ENCODE results near the gene PRM3.

The PRM3 gene

DNA sequence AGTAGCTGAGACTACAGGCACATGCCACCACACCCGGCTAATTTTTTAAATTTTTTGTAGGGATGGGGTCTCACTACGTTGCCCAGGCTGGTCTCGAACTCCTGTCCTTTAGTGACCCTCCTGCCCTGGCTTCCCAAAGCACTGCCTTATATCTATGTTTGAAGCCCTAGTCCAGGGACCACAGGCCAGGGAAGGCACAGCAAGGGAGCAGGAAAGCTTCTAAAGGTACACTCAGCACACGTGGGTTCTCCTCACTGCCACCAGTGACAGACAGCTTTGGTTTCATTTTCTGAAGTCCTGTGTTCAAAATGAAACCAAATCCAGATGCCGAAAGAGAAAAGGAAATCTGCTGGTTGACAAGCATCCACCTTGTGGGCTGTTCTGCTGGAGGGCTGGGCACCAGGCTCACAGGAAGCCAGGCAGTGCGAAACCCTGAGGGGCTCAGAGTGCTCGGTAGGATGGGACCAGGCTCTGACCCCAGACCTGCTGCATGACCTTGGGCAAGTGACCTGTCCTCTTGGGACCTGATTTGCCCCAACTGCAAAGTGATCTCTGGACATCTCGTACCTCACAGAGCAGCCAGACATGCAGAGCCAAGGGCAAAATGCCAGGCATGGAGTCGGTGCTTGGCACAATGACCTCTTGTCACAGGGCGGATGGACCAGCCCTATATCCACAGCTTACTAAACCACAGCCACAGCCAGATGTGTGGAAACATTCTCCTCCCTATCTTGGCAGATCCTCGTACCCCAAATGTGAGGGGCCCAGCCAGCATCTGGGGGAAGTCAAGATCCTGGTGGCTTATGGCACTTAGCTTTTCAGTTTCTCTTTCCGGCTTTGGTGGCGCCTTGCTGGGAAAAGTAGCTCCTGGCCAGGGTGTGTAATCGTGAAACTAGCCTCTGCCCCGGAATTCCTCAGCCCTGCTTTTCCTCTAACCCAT, 14.6 kb downstream of the PRM3 start:
- no peak for DNase-seq

DNA sequence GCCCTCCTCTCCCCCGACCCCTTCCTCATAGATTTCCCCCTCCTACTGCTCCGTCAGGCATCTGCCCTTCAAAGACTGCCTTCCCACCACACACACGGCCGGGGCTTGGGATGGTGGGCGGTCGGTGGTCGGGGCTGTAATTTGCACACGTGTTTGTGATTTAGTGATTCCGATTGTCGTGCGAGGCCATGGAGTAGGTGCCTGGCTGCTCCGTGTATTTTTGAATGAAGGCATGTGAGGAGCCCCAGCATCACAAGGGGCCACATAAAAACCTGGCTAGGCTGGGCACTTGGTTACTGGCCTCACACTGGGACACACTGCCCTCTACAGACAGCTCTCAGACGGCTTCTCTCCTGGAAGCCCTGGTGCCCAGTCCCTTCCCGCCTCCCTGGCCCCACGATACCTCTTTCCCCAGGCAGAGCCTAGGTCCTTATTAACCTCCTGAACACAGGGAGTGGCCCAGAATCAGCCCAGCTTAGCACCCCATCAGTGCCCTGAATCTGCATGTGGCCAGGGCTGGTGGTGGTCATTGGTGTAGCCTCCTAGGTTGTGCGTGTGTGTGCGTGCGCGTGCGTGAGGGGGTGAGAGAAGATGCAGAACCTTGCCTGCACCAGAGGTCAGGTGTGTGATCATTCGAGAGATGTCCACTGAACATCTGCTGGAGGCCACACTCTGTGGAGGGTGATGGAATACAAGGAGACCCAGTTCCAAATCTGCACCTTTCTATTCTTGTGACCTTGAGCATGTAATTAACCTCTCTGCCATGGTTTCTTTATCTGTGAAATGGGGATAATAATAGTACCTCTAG, 16.1 kb downstream of the PRM3 start:
- DNase-seq = peak; percentile 73

DNA sequence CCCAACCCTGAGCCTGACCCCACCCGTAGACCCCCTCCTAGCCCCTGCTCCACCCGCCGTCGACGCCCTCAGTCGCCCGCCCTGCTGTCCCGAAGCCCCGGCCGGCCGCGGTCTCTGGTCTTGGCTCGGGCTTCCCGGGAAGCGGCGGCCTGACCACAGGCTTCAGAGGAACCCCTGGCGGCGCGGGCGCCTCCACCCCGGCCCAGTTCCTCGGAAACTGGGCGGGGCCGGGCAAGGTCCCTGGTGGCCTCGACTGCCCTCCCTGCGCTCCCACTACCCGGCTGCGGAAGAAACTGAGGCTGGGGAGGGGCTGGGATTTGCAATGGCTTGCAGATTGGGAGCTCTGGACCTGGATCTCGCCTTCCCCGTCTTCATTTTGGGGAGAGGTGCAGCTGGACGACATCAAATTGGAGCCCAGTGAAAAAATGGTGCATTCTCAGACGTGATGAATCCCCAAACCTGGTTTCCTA, 16.7 kb downstream of the PRM3 start:
- no peak for DNase-seq

DNA sequence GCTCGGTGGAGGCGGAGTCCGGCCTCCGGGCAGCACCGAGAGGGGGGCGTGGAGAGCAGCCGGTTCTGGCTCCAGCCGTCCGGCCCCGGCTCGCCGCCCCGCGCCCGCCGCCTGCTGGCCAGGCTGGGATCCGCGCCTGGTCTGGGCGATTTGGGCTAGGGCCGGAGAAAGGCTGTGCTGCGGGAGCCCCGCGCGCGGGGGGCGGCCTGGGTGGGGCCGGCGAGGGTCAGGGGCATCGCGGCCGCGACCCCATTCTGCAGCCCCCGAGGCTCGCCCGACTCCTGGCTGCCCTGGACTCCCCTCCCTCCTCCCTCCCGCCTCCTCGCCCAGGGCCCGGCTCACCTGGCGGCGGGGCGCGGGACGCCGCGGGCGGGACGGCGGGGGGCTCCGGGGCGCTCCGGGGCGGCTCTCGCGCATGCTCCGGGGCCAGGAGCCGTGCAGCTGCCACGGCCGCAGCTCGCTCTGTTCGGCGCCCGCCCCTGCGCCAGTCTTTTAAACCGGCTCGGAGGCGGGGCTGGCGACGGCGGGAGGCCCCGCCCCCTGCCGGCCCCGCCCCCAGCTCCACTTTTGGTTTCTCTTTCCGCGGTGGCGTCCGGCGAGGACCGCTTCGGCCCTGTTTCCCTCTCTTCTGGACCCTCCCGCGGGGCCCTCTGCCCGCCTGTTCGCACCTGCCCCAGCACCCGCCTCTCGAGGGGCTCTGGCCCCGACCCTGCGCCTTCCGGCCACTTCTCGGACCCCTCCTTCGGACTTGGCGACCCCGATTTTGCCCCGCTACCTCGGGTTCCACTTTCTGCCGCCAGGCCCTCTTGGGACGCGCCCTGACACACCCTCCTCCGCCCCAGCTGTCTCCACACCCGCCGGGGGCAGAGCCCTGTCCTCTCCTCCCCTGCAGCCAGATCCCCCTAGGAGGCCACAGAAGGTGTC, 17.4 kb downstream of the PRM3 start, which contains the start of gene SOCS1:
Gene SOCS1 (minus strand): TSS at position 468 of the 924 bp plus-strand sequence. CDS start 726 bp downstream, outside the sequence.
- DNase-seq = peak; percentile 69

DNA sequence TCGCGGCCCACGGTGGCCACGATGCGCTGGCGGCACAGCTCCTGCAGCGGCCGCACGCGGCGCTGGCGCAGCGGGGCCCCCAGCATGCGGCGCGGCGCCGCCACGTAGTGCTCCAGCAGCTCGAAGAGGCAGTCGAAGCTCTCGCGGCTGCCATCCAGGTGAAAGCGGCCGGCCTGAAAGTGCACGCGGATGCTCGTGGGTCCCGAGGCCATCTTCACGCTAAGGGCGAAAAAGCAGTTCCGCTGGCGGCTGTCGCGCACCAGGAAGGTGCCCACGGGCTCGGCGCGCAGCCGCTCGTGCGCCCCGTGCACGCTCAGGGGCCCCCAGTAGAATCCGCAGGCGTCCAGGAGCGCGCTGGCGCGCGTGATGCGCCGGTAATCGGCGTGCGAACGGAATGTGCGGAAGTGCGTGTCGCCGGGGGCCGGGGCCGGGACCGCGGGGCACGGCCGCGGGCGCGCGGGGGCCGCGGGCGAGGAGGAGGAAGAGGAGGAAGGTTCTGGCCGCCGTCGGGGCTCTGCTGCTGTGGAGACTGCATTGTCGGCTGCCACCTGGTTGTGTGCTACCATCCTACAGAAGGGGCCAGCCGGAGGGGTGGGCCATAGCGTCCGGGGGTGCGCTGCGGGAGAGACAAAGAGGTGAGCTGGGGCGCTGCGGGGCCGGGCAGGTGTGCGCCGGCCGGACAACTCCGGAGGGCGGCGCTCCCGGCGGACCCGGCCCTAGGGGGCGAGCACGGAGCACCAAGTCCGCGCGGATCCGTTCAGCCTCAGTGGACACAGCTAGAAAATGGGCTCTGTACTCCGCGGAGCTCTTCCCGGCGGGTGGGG, 18.3 kb downstream of the PRM3 start:
- DNase-seq = peak; percentile 25

DNA sequence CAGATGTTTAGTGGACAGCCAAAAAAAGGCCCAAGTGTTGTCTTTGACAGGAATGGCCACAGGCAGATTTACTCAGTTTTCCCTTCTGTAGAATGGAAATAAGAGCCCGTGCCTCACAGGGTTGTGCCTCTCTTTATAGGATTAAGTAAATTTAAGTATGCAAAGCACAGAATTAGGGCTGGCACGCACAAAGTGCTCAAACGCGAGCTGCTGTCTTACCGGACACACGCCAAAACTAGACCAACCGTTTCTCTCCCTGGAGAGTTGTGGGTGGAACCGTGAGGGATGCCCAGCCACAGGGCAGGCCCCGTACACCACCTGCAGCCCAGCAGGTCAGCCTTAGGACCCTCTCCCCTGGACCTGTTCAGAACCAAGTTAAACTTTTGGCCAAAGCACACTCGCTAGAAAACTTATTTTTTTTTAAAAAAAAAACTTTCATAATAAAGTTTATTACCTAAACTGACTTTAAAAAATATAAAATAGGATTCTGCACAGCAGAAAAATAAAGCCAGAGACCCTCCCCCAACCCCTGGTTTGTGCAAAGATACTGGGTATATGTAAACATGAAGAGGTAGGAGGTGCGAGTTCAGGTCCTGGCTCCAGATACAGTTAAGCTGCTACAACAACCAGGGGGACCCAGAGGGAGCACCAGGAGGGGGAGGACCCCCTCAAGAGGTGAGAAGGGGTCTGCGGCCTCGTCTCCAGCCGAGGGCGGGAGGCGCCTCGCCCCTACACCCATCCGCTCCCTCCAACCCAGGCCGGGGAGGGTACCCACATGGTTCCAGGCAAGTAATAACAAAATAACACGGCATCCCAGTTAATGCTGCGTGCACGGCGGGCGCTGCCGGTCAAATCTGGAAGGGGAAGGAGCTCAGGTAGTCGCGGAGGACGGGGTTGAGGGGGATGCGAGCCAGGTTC, 19.2 kb downstream of the PRM3 start:
- no peak for DNase-seq

GRCh38 chr16:11253009-11253994, 20.1 kb downstream of the PRM3 start:
- DNase-seq = no peak

DNA sequence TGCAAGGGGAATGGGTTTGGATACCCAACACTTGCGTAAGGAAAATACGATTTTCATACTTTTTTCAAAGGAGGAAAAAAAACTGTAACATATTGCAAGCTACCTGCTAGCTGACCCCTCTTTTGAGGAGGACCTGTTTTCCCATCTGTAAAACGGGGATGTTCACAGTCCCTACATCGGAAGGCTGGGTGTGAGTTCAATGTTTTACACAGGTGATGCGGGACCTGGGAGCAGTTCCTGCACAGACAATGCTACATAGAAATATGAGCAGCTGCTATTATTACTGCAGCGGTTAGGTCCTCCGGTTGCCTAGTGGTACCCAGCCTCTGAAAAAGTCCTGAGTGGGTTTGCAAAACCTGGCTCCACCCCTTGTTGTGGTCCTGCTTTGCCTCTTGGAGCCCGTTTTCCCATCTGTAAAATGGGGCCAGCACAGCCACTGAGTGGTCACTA, 20.9 kb downstream of the PRM3 start:
- no peak for DNase-seq

- no peak for DNase-seq
These were observed 21.6 kb downstream of the PRM3 start for GRCh38 chr16:11251525-11252481.

DNA sequence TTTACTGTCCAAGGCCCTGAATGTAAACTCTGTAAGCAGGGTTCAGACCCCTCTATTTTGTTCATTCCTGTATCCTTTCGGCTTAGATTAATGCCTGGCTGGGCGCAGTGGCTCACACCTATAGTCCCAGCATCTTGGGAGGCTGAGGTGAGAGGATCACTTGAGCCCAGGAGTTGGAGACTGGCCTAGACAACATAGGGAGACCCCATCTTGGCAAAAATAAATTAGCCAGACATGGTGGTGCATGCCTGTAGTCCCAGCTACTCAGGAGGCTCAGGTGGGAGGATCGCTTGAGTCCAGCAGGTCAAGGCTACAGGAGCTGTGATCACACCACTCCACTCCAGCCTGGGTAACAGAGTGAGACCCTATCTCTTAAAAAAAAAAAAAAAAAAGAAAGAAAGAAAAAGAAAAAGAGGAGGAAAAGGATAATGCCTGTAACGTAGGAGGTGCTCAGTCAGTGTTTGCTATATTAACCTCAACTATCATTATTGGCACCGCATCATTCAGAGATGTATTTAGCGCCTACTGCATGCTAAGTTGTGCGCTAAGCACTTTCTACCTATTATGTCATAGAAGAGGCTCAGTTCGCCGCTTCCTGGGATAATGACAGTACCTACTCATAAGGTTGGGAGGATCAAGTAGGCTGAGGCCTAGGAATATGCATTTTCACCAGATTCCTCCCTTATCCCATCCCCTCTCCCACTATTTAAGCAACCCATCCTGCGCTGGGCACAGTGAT, 22.5 kb downstream of the PRM3 start:
- DNase-seq = no peak

DNA sequence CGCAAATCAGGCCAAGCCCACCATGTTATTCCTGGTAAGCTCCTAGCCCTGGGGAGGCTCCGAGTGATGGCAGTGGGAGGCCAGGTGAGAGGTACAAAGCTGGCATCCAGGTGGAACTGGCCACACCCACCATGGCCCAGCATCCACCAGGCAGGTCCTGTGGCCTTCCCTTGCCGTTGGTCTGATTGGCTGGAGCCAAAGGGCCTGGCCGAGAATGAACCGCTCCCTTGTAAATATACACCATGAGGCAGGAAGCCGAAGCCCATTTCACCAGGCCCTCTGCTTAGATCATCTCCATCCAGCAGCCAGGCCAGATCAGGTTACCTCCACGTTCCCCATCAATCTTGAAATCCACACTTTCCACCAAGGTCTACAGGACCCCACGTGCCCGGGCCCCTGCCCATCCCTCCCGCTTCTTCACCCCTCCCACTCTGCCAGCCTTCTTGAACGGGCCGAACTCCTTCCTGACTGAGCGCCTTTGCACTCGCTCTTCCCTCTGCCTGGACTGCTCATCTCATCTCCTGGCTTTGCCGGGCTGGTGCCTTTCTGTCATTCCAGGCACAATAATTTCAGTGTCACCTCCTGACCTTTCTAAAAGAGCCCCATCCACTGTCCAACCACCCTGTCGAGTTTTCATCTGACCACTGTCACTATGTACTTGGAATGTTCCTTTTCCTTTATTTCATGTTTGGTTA, 23.2 kb downstream of the PRM3 start:
- no peak for DNase-seq

GRCh38 chr16:11249233-11250061, 24.0 kb downstream of the PRM3 start:
- DNase-seq = no peak

DNA sequence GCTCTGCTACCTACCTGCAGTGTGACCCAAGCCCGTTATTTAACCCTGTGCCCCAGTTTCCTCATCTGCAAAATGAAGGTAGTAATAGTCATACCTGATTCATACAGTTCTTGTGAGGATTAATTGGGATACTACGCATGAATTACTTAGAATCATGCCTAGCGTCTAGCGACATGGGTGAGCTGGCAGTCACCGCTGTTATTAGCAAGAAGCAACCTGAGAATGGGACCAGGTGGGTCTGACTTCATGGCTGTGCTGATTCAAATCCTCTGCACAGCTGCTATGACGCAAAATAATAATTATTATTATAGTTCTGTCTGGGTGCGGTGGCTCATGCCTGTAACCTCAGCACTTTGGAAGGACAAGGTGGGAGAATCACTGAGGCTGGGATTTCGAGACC, 25.3 kb downstream of the PRM3 start:
- no peak for DNase-seq

- DNase-seq = no peak
These were observed 27.4 kb downstream of the PRM3 start for GRCh38 chr16:11245988-11246387.

- no peak for DNase-seq
These were observed 28.1 kb downstream of the PRM3 start for GRCh38 chr16:11245222-11245737.

Measured in NCI-H2107 (cell line).